Measurements from ENCODE around the gene SLC35E2B.
"Not testable (repeated sequence)": the region's sequence is repeated elsewhere in the genome, so short reads cannot be mapped to it uniquely, and the experiment has no call there.

GRCh38 chr1:1664318-1664717, 28.3 kb downstream of the SLC35E2B start:
- not testable (repeated sequence) for TF ChIP-seq CTCF, POLR2A (IDR thresholded peaks at IDR 0.05)

Measured in vagina (tissue), 2 donors.